ENCODE results near the gene BOD1. TPM values are rescaled to one million over a fixed set of nuclear protein-coding genes. Genes with fewer than 3 reads are reported as not detected.

Gene BOD1
- total RNA-seq, 1 donor from 2014 or later, result 19.7 TPM

DNA sequence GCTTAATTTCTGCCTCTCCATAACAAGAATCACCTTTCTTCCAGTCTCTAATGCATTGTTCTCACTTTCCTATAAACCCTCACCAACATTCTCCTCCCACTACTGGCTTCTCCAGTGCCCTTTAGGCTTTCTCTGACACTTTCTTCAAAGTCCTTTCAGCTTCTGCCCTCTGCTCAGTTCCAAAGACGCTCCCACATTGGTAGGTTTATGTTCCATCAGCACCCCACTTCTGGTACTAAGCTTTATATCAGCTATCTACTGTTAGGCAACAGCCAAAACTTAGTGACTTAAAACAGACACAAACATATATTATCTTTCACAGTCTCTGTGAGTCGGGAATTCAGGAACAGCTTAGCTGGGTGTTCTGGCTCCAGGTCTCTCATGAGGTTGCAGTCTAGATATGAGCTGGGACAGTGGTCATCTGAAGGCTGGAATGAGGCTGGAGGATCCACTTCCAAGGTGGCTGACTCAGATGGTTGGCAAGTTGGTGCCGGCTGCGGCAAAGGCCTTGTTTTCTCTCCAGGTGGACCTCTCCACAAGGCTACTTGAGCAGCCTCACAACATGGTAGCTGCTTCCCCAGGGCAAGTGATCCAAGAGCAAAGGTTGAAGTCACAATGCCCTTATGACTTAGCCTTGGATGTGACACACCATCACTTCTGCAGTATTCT, 37.4 kb downstream of the BOD1 start:
- intact Hi-C loops (cut with micrococcal nuclease), result no loop called here

DNA sequence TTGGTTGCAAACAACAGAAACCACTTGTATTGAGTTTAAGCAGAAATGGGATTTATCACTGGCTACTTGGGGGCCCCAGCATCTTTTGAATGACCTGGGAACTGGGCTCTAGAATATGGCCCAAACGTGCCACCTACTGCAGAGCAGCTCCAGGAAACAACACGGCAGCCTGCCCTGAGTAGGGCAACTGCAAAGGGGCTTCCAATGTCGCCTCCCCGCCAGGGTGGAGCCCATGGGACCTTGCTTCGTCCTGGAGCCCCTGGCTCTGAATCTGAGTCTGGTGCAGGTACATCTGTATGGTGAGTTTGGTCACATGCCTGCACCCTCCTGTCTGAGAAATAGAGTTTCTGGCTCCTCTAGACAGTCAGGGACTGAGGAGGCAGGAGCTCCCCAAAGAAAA, 38.6 kb downstream of the BOD1 start:
- intact Hi-C loops (cut with micrococcal nuclease), result no loop called here

DNA sequence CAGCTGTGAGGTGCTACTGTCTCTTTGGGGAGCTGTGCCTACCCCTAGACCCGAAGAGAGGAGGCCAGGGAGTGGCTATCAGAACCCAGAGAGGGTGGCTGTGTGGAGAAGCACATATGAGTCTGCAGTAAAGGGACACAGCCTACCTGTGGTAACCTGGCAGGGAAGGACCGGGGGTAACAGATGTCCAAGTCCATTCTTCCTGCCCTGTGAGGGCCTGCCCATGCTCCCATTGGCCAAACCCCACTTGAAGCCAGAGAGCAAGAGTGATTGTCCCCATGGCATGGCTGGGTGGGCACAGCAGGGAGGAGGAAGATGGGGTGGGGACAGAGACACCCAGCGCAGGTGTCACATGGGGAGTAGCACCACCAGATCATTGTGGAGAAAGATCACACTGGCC, 39.3 kb downstream of the BOD1 start:
- intact Hi-C loops (cut with micrococcal nuclease), result no loop called here

DNA sequence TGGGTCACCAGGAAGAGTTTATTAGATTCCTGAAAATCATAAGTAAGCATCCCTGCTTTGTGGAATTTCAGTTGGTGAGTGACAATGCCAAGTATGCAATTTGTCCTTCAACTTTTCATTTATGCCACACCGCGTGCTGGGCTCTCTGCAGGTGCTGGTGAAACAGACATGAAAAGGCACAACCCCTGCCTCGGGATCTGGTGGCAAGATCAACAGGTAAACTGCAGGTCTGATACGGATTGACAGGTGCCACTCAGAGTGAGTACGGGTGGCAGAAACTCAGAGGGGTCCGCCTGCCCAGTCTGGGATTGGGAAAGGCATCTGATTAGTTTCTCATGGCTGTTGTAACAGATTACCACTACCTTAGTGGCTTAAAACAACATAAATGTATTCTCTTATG, 40.5 kb downstream of the BOD1 start:
- intact Hi-C loops (cut with micrococcal nuclease), result no loop called here

DNA sequence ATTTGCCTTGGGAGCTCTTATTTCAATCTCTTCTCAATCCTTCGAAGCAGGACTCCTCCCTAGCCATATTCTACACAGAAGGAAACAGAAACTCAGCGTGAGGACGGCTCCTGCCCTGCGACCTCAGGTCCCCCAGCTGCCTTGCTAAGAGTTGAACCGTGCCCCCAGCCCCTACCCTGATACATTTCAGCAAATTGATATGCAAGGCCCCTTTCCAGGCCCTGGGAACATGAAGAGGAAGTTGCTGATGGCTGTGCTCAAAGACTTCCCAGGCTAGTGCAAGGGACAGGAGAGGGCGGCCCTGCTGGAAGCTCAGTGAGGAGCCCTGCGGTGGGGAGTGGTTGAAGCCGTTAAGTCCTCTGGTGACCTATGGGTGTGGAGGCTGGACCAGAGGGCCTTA, 41.5 kb downstream of the BOD1 start:
- intact Hi-C loops (cut with micrococcal nuclease), result no loop called here

DNA sequence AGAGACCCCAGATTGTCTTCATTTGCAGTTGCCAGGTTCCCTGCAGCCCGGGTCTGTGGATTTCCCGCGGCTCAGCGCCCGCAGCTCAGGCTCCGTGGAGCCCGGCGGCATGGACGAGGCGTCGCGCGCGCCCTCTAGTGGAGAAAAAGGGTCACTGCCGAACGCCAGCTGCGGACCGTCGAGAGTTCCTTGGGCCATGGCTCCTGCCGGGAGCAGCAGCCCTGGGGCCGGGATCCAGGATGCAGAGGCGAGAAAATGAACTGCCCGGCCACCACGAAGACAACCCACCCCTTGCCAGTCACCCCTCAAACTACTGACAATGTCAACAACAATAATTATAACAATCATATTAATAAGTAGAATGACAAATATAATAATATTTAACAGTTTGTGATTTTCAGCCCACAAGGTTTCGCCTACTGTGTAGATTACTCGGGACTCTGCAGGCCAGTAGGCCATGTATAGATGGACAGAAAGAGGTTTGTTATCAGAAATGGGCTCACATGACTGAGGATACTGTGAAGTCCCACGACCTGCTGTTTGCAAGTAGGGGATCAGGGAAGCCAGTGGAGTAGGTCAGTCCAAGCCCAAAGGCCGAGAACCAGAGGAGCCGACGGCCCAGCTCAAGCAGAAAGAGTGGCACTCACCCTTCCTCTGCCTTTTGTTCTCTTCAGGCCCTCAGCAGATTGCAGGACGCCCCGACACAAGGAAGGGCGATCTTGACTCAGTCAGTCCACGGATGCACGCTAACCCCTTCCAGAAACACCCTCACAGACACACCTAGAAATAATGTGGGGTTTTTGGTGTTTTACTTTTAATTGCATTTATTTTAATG, 43.1 kb downstream of the BOD1 start:
- intact Hi-C loops (cut with micrococcal nuclease), result no loop called here

DNA sequence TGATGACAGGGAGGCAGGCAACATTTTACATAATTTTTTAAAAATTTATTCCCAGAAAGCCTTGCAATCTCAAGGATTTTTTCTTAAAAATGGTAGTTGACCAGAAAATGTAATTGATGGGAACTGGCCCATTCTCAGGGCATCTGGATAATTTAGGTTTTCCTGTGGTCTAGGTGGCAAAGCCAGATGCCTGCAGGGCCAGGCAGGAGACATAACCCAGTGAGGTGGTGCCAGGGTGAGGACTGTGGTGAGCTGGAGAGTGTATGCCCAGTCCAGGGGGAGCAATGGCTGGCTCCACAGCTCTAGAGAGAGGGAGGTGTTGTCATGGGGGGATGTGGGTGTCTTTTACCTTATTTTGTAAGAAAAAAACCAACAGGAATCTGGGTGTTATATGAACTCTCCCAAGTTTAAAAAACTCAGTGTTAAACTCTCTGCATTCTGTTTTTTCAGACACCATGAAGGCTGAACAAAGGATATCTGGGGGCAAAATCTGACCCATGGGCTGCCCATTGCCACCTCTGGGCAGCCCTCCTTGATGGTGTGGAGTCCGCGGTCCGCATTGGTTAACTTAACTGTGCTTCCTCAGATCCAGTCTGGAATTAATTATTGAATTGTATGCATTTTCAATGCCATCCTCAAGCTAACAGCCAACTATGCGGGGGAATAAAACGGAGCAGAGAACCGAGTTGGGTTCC, 43.9 kb downstream of the BOD1 start:
- intact Hi-C loops (cut with micrococcal nuclease), result no loop called here

DNA sequence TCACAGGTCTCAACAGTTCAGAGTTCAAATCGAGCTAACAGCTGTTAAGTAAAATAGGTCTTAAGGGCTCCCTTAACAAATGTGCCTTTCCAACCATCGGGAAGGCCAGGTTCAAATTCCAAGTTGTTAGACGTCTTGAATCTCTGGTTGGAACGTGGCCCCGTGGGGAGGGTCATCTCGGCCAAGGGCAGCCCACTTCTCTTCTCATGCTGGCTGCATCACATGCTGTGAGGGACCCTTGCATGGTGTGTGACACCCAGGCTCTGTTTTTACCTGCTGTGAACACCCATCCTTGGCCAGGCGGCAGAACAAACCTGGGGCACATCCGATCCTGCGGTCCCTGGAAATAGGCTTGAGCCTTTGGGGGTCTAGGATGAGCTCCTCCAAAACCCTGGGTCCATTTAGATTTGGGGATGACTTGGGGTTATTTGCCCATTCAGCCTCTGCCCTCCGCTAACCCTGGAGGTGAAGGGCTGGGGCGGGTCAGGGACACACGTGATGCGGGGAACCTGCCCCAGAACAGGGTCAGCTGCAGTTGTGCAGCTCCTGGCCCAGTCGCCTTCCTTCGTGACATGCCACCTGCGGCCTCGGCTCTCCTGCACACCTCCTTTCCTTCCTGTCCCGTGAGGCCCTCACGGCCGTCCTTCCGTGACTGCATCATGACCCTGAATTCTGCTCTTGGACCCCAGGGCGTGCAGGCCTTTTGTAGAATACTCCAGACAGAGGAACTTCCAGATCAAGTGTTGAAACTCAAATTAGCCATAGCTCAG, 45.9 kb downstream of the BOD1 start:
- intact Hi-C loops (cut with micrococcal nuclease), result no loop called here

DNA sequence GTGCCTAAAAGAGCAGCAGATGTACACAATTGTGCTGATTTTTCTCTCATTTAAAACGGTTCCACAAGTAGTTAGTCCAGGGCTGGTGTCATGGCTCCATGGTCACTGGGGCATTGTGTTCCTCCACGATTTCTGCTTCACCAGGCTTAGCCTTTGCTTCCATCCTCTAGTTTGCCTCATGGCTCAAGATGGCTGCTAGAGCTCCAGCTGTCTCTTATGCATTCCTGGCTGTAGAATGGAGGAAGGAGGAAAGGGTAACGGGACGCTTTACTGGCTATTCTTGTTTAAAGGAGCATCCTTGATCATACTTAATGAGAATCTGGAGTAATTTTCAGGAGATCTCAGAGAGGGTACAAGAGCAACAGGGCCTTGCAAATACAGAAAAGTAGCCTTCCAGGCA, 47.7 kb downstream of the BOD1 start:
- intact Hi-C loops (cut with micrococcal nuclease), result no loop called here

DNA sequence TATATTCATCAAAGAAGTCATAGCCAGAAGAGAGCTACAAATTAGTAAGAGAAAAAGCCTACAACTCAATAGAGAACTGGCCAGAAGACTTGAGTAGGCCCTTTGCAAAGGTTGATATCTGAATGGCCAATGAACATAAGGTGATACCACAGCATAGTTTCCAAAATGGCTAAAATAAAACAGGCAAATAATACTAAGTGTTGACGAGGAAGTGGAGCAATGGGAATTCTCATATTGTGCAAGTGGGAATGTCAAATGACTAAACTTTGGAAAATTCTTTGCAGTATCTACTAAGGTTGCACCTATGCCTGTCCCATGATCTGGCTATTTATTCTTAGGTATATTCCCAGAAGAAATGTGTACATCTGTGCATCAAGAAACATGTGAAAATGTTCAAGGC, 48.3 kb downstream of the BOD1 start:
- intact Hi-C loops (cut with micrococcal nuclease), result no loop called here

DNA sequence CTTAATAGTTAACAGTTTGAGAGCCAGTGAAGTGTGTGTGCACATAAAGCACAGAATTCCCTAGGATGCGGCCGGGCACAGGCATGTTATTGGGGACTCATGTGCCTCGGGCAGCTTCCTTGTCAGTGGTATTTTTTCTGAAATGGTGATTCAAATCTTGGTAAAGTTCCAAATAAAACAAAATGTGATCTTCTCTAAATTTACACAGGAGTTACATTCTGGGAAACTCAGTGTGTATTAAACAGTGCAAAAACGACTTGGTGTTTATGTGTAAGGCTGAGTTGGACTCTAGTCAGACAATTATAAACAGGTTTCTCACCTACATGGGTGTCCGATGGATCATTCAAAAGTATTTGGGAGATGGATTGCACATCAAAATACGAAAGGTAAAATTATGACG, 48.9 kb downstream of the BOD1 start:
- intact Hi-C loops (cut with micrococcal nuclease), result no loop called here

DNA sequence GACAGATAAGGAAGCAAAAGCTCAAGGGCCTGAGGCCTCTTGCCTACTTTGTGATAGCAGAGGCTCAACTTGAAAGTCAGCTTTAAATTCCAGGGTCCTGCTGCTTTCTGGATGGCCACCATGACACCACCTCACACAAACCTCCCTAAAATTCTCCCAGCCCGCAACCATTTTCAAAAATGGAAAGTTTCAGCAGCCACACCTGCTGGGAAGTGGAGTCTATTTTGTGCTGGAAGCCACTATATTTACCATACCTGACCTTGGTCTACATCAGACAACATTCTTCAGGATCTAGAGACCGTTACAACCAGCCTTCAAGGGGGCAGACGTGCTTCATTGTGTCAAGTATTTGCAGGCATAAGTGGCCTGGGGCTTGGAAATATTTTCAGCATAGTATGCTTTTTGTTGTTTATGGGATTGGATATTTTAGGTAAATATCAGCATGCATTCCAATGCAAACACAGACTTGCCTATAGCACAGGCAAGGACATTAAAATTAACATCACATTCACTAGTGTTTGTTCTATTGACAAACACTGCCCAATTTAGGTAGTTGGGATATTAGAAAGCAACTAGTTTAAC, 50.9 kb downstream of the BOD1 start:
- intact Hi-C loops (cut with micrococcal nuclease), result no loop called here

DNA sequence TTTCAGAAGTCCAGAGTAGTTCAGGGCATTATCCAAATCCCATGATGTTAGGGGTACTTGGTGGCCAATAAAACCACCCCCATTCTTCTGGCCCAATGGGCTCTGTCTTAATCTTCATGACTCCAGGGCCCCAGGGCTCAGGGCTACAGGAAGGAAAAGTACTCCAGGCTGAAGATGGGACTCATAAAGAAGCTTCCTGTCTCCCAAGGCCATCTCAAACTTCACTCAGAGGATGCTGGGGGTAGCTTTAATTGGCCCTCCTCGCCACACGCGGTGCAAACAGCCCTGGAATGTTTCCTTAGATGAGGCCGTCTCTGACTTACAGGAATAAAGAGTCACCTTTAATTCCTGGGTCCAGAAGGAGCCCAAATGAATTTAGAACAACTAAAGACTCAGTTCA, 52.3 kb downstream of the BOD1 start:
- intact Hi-C loops (cut with micrococcal nuclease), result no loop called here

DNA sequence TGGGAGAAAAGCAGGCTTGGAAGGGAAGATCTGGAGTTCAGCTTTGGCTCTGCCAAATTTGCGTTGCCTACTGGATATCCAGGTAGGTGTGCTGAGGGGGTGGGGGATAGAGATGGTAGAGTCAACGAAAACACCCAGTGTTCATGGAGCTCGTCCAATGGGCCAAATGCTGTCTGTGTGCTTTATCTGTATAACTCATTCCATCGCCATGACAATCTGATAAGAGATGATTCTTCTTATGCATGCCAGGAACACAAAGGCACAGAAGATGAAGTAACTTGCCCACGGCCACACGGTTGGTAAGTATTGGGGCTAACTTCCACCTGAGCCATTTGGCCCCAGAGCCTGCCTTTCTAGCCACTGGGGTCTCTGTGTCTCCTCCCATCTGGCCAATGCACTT, 53.2 kb downstream of the BOD1 start:
- intact Hi-C loops (cut with micrococcal nuclease), result no loop called here

DNA sequence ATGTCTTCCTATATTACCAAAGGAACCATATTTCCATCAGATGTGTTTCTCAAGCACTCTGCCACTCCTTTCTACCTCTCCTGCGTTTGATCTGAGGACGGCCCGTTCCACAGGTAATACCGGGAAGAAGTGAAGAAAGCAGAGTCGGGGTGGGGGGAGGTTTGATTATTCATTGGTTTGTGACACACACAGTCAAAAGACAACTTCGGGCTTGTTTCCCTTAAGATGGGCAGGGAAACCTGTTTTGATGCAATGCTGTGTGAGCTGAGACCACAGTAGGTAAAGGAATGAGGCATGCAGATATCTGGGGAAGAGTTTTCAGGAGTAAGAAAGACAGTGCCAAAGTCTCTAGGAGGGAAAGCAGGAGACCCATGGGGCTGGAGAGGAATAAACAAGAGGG, 54.0 kb downstream of the BOD1 start:
- intact Hi-C loops (cut with micrococcal nuclease), result no loop called here
